Measurements from ENCODE around the gene DYRK2.

Gene DYRK2

GRCh38 chr12:67695974-67696373 is 47.4 kb downstream of the DYRK2 start:
- H3K4me3 ChIP-seq (replicated peaks; ENCODE audit: low read depth, low read length), result no peak overlapping the region
- DNase-seq (ENCODE audit: extremely low read depth, low read depth), result no peak
- TF ChIP-seq CTCF (IDR thresholded peaks at IDR 0.05; ENCODE audit: low read depth, low read length, missing control alignments), result no peak

DNA sequence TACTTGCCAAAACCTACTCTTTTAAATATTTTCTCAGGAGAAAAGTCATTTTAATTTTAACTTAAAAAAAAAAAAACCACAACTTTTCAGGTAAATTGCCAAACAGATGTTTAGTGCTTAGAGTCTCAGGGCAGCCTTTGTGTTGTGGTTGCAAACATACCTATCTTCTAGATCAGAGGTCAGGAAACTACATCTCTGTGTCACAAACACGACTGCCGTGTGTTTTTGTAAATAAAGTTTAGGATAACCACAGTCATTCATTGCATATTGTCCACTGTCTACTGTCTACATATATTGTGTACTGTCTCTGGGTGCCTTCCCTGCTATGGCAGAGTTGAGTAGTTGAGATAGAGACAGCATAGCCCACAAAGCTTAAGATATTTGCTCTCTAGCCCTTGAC is 48.9 kb downstream of the DYRK2 start:
- DNase-seq (ENCODE audit: extremely low read depth, low read depth), result no peak
- no peak for TF ChIP-seq CTCF (IDR thresholded peaks at IDR 0.05; ENCODE audit: low read depth, low read length, missing control alignments)
- no peak overlapping the region for H3K4me3 ChIP-seq (replicated peaks; ENCODE audit: low read depth, low read length)

- DNase-seq (ENCODE audit: extremely low read depth, low read depth), result no peak
- no peak for TF ChIP-seq CTCF (IDR thresholded peaks at IDR 0.05; ENCODE audit: low read depth, low read length, missing control alignments)
- no peak overlapping the region for H3K4me3 ChIP-seq (replicated peaks; ENCODE audit: low read depth, low read length)
Observed at GRCh38 chr12:67697967-67698366, 49.4 kb downstream of the DYRK2 start.

GRCh38 chr12:67698672-67699581 is 50.4 kb downstream of the DYRK2 start:
- no peak for DNase-seq (ENCODE audit: extremely low read depth, low read depth)
- no peak overlapping the region for H3K4me3 ChIP-seq (replicated peaks; ENCODE audit: low read depth, low read length)

GRCh38 chr12:67701121-67701520 is 52.6 kb downstream of the DYRK2 start:
- no peak for DNase-seq (ENCODE audit: extremely low read depth, low read depth)
- no peak for TF ChIP-seq CTCF (IDR thresholded peaks at IDR 0.05; ENCODE audit: low read depth, low read length, missing control alignments)
- H3K4me3 ChIP-seq (replicated peaks; ENCODE audit: low read depth, low read length), result no peak overlapping the region

More at GRCh38 chr12:67698672-67699581, 50.4 kb downstream of the DYRK2 start:
- TF ChIP-seq CTCF (IDR thresholded peaks at IDR 0.05; ENCODE audit: low read depth, low read length, missing control alignments), result no peak

DNA sequence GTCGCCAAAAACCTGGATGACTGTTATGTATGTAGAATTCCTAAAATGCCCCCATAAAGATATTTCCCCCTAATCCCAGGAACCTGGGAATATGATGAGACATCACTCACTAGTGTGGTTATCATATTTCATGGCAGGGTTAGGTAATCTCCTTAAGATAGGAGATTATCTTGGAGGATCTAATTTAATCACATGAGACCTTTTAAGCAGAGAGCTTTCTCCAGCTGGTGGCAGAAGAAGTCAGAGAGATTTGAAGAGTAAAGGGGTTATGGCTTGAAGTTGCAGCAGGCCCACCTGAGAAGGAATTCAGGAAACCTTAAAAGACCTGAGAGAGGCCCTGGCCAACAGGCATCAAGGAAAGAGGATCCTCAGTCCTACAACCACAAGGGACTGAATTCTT is 53.6 kb downstream of the DYRK2 start:
- H3K4me3 ChIP-seq (replicated peaks; ENCODE audit: low read depth, low read length), result no peak overlapping the region
- no peak for TF ChIP-seq CTCF (IDR thresholded peaks at IDR 0.05; ENCODE audit: low read depth, low read length, missing control alignments)
- no peak for DNase-seq (ENCODE audit: extremely low read depth, low read depth)

Measured in HFF-Myc (cell line).